Liver (tissue), 9 donors: ENCODE results near the gene USP30. TPM values are rescaled to one million over a fixed set of nuclear protein-coding genes. Genes with fewer than 3 reads are reported as not detected.
"Not testable (repeated sequence)": the region's sequence is repeated elsewhere in the genome, so short reads cannot be mapped to it uniquely, and the experiment has no call there.

Experiments
- DNase-seq: peaks from one replicate; pipeline ENCODE4 v3.0.0-alpha.2; 2017; ENCODE audit warnings: low spot score
- H3K27ac ChIP-seq, 2 donors: one replicate each; pipeline ENCODE4 v1.7.0; 2013; ENCODE audit warnings: inconsistent platforms in 2 of 2, low read length in 2 of 2, control low read depth in 1 of 2, low read depth in 1 of 2, mild to moderate bottlenecking in 1 of 2
- H3K27me3 ChIP-seq, 4 donors: one replicate each; pipeline versions ENCODE4 v1.6.1 to v1.7.0; 2013; ENCODE audit warnings: low read length in 3 of 4, inconsistent platforms in 1 of 4, mild to moderate bottlenecking in 1 of 4, moderate library complexity in 1 of 4; ENCODE audit not compliant: control insufficient read depth in 4 of 4, insufficient read depth in 4 of 4
- H3K36me3 ChIP-seq, 4 donors: one replicate each; pipeline versions ENCODE4 v1.6.1 to v1.7.0; 2013; ENCODE audit warnings: low read length in 3 of 4, mild to moderate bottlenecking in 3 of 4, low read depth in 1 of 4, moderate library complexity in 1 of 4; ENCODE audit not compliant: control insufficient read depth in 4 of 4, insufficient read depth in 3 of 4
- H3K4me1 ChIP-seq, 4 donors: one replicate each; pipeline versions ENCODE4 v1.6.1 to v1.7.0; 2013; ENCODE audit warnings: low read length in 3 of 4, mild to moderate bottlenecking in 3 of 4, moderate library complexity in 1 of 4; ENCODE audit not compliant: control insufficient read depth in 4 of 4, insufficient read depth in 4 of 4
- H3K4me3 ChIP-seq, 3 donors: one replicate each; pipeline versions ENCODE4 v1.6.1 to v1.7.0; 2013; ENCODE audit warnings: low read length in 3 of 3, control low read depth in 1 of 3, low read depth in 1 of 3, mild to moderate bottlenecking in 1 of 3
- H3K9ac ChIP-seq, 2 donors: one replicate each; pipeline ENCODE4 v1.7.0; 2013; ENCODE audit warnings: low read length in 2 of 2, mild to moderate bottlenecking in 2 of 2, moderate library complexity in 2 of 2, control low read depth in 1 of 2, low read depth in 1 of 2
- H3K9me3 ChIP-seq, 4 donors: one replicate each; pipeline versions ENCODE4 v1.6.1 to v1.7.0; 2013; ENCODE audit warnings: low read length in 3 of 4; ENCODE audit not compliant: control insufficient read depth in 4 of 4
- ATF3 ChIP-seq: IDR thresholded peaks from 2 replicates; pipeline ENCODE4 v1.6.1; 2016; ENCODE audit warnings: antibody characterized with exemption
- EGR1 ChIP-seq, 2 donors: IDR thresholded peaks; 2 replicates each; pipeline ENCODE4 v1.6.1; 2016 to 2018; ENCODE audit warnings: antibody characterized with exemption in 2 of 2, low read depth in 2 of 2
- FOXA1 ChIP-seq: IDR thresholded peaks from 2 replicates; pipeline ENCODE4 v1.6.1; 2016; ENCODE audit warnings: antibody characterized with exemption
- FOXA2 ChIP-seq: IDR thresholded peaks from 2 replicates; pipeline ENCODE4 v1.6.1; 2016; ENCODE audit warnings: antibody characterized with exemption
- GABPA ChIP-seq, 2 donors: IDR thresholded peaks in 1 of 2; conservative IDR thresholded peaks in 1 of 2; 2 replicates each; pipeline ENCODE4 v1.6.1; 2016; ENCODE audit warnings: antibody characterized with exemption in 2 of 2, mild to moderate bottlenecking in 1 of 2, moderate library complexity in 1 of 2
- JUND ChIP-seq, 2 donors: IDR thresholded peaks; 2 replicates each; pipeline ENCODE4 v1.6.1; 2016; ENCODE audit warnings: antibody characterized with exemption in 2 of 2
- NR2F2 ChIP-seq: IDR thresholded peaks from 2 replicates; pipeline ENCODE4 v1.6.1; 2016; ENCODE audit warnings: antibody characterized with exemption
- RAD21 ChIP-seq, 2 donors: IDR thresholded peaks; 2 replicates each; pipeline ENCODE4 v1.6.1; 2016; ENCODE audit warnings: antibody characterized with exemption in 2 of 2, mild to moderate bottlenecking in 2 of 2
- RXRA ChIP-seq, 2 donors: IDR thresholded peaks; 2 replicates each; pipeline ENCODE4 v1.6.1; 2017 to 2018; ENCODE audit warnings: antibody characterized with exemption in 2 of 2, mild to moderate bottlenecking in 1 of 2
- SP1 ChIP-seq: IDR thresholded peaks from 2 replicates; pipeline ENCODE4 v1.6.1; 2018; ENCODE audit warnings: antibody characterized with exemption, mild to moderate bottlenecking
- TAF1 ChIP-seq: conservative IDR thresholded peaks from 2 replicates; pipeline ENCODE4 v1.6.1; 2016; ENCODE audit warnings: antibody characterized with exemption, mild to moderate bottlenecking
- YY1 ChIP-seq: IDR thresholded peaks from 2 replicates; pipeline ENCODE4 v1.6.1; 2016; ENCODE audit warnings: antibody characterized with exemption, mild to moderate bottlenecking
- ZBTB33 ChIP-seq: IDR thresholded peaks from 2 replicates; pipeline ENCODE4 v1.6.1; 2016; ENCODE audit warnings: antibody characterized with exemption
- WGBS: extraction: QIAGEN DNeasy Blood & Tissue Kit; methylation state at CpG from one replicate; pipeline ENCODE4 v1.1.7; 2013; 5-methylcytosine and 5-hydroxymethylcytosine counted together
- polyA plus RNA-seq, 2 donors: library from polyadenylated mRNA; stranded (reverse) in 1 of 2; unstranded in 1 of 2; fragments of 200-250 nt in 1 of 2; fragments of >200 nt in 1 of 2; fragmentation: Nextera tagmentation in 1 of 2; extraction: Ambion mirVana in 1 of 2; gene quantifications; one replicate each; pipeline versions ENCODE4 v1.2.1 to v1.2.3, GENCODE V29; 2013 to 2015
- total RNA-seq, 2 donors: library from RNA; depleted of rRNA; stranded (reverse); fragments of >200 nt; gene quantifications; one replicate each; pipeline ENCODE4 v1.2.3, GENCODE V29; 2014
- TF ChIP-seq, protein P1 (sequence below): IDR thresholded peaks from 2 replicates; pipeline ENCODE4 v1.6.1; 2016; ENCODE audit warnings: antibody characterized with exemption, mild to moderate bottlenecking
- TF ChIP-seq, protein P2 (sequence below): fragments of 150-350 bp; IDR thresholded peaks from 2 replicates; pipeline ENCODE4 v1.5.1; 2017; ENCODE audit warnings: improper control_type of control experiment, low read depth, low read length; ENCODE audit not compliant: missing input control
- TF ChIP-seq, protein P3 (sequence below): IDR thresholded peaks from 2 replicates; pipeline ENCODE4 v1.6.1; 2016; ENCODE audit warnings: antibody characterized with exemption
- donor health status: healthy.
- donor health status: healthy.
- donor health status: healthy.
- donor health status: healthy.
- donor health status: healthy.

USP30 gene
- total and polyA plus RNA-seq, 4 donors = 6.4 to 12.1 (median 9.4) TPM

DNA sequence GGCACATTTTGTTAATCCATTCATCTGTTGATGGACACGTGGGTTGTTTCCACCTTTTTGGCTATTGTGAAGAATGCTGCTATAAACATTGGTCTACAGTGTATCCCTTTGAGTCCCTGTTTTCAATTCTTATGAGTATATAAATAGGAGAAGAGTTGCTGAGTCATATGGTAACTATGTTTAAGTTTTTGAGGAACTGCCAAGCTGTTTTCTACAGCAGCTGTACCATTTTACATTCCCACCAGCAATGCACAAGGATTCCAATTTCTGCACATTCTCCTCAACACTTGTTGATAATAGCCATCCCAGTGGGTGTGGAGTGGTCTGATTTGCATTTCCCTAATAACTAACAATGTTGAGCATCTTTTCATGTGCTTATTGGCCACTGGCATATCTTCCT is 24.6 kb upstream of the USP30 start:
- Histone ChIP-seq H3K9me3 (no peaks in the 10 kb centered on the region), H3K36me3 (no peaks in the 10 kb centered on the region), H3K27me3 (no peaks in the 10 kb centered on the region), H3K4me1 (no peaks in the 10 kb centered on the region), H3K9ac (no peak overlapping the region), H3K27ac (no peak overlapping the region), H3K4me3 (no peak overlapping the region)
- no peak for TF ChIP-seq FOXA1
- no peak for TF ChIP-seq YY1
- TF ChIP-seq, protein P1, sequence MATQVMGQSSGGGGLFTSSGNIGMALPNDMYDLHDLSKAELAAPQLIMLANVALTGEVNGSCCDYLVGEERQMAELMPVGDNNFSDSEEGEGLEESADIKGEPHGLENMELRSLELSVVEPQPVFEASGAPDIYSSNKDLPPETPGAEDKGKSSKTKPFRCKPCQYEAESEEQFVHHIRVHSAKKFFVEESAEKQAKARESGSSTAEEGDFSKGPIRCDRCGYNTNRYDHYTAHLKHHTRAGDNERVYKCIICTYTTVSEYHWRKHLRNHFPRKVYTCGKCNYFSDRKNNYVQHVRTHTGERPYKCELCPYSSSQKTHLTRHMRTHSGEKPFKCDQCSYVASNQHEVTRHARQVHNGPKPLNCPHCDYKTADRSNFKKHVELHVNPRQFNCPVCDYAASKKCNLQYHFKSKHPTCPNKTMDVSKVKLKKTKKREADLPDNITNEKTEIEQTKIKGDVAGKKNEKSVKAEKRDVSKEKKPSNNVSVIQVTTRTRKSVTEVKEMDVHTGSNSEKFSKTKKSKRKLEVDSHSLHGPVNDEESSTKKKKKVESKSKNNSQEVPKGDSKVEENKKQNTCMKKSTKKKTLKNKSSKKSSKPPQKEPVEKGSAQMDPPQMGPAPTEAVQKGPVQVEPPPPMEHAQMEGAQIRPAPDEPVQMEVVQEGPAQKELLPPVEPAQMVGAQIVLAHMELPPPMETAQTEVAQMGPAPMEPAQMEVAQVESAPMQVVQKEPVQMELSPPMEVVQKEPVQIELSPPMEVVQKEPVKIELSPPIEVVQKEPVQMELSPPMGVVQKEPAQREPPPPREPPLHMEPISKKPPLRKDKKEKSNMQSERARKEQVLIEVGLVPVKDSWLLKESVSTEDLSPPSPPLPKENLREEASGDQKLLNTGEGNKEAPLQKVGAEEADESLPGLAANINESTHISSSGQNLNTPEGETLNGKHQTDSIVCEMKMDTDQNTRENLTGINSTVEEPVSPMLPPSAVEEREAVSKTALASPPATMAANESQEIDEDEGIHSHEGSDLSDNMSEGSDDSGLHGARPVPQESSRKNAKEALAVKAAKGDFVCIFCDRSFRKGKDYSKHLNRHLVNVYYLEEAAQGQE = no peak
- no peak for TF ChIP-seq RAD21 (IDR thresholded peaks at IDR 0.05)
- TF ChIP-seq GABPA (IDR thresholded peaks at IDR 0.05 in 1 of 2, conservative IDR thresholded peaks at IDR 0.05 in 1 of 2) = no peak
- no peak for TF ChIP-seq EGR1 (IDR thresholded peaks at IDR 0.05; ENCODE audit: low read depth in 2 of 2)
- TF ChIP-seq ATF3 = no peak
- TF ChIP-seq JUND (IDR thresholded peaks at IDR 0.05) = no peak
- no peak for TF ChIP-seq NR2F2
- no peak for DNase-seq
- 29% methylated on average over 1 of the region's 1 CpG for WGBS

- H3K9ac ChIP-seq, H3K4me3 ChIP-seq, H3K9me3 ChIP-seq, H3K27ac ChIP-seq, H3K36me3 ChIP-seq, H3K4me1 ChIP-seq, DNase-seq, H3K27me3 ChIP-seq: not testable (repeated sequence)
- WGBS = 44% methylated on average over 3 of the region's 3 CpGs
These were observed 23.8 kb upstream of the USP30 start for GRCh38 chr12:109028624-109029023.

DNA sequence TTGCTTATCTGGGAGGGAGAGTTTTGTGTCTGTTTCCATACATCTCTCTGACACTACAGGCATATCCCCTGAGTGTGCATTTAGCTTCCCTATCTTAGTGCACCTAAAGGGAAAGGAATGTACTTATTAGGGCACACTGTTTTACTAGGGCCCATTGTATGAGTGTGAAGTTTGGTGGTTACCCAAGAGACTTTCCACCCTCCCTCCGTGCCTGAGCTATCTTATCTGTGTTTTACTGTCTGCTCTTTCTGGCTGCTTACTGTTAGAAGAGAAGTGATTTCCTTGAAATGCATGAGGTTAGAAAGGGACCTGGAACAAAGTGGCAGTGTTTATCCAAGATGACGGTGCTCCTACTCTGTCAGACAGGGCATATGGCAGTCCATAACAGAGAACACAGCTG is 23.0 kb upstream of the USP30 start:
- no peak overlapping the region for H3K4me3 ChIP-seq
- WGBS = 65% methylated on average over 2 of the region's 2 CpGs
- H3K27ac ChIP-seq = no peak overlapping the region
- no peaks in the 10 kb centered on the region for H3K9me3 ChIP-seq
- DNase-seq = no peak
- H3K4me1 ChIP-seq = no peaks in the 10 kb centered on the region
- TF ChIP-seq JUND (IDR thresholded peaks at IDR 0.05) (no peak), RAD21 (IDR thresholded peaks at IDR 0.05) (no peak), ZBTB33 (no peak), FOXA1 (no peak), TAF1 (no peak), FOXA2 (no peak), SP1 (no peak), ATF3 (no peak), RXRA (IDR thresholded peaks at IDR 0.05) (no peak), GABPA (IDR thresholded peaks at IDR 0.05 in 1 of 2, conservative IDR thresholded peaks at IDR 0.05 in 1 of 2) (no peak)
- TF ChIP-seq, protein P2, sequence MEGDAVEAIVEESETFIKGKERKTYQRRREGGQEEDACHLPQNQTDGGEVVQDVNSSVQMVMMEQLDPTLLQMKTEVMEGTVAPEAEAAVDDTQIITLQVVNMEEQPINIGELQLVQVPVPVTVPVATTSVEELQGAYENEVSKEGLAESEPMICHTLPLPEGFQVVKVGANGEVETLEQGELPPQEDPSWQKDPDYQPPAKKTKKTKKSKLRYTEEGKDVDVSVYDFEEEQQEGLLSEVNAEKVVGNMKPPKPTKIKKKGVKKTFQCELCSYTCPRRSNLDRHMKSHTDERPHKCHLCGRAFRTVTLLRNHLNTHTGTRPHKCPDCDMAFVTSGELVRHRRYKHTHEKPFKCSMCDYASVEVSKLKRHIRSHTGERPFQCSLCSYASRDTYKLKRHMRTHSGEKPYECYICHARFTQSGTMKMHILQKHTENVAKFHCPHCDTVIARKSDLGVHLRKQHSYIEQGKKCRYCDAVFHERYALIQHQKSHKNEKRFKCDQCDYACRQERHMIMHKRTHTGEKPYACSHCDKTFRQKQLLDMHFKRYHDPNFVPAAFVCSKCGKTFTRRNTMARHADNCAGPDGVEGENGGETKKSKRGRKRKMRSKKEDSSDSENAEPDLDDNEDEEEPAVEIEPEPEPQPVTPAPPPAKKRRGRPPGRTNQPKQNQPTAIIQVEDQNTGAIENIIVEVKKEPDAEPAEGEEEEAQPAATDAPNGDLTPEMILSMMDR = no peak
- TF ChIP-seq, protein P3, sequence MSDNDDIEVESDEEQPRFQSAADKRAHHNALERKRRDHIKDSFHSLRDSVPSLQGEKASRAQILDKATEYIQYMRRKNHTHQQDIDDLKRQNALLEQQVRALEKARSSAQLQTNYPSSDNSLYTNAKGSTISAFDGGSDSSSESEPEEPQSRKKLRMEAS = no peak
- no peak overlapping the region for H3K9ac ChIP-seq
- no peaks in the 10 kb centered on the region for H3K27me3 ChIP-seq
- H3K36me3 ChIP-seq = no peaks in the 10 kb centered on the region
